ENCODE measurements around the gene ZNF593. TPM values are rescaled to one million over a fixed set of nuclear protein-coding genes. Genes with fewer than 3 reads are reported as not detected.

The ZNF593 gene
- total and polyA plus RNA-seq, 2 experiments from 2014 or later: 26.2 to 108 TPM

DNA sequence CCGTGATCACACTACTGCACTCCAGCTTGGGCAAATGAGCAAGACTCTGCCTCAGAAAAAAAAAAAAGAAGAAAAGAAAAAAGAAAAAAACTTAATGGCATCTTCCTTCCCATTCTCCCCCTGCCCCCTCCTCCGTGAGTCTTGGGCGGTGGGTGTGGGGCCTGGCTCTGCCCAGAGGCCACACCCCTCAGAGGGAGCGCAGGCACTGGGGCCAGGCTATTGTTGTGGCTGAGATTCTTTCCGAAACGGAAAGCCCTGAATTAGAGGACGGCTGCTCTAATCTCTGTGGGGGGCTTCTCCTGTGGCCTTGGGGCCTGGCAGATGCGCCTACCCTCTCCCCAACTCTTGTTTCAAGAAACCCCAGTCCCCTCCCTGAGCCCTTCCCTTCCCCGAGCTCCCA lies 15.0 kb upstream of the ZNF593 start:
- no peaks in the 10 kb centered on the region for H3K36me3 ChIP-seq (ENCODE audit: insufficient read depth)
- H3F3A ChIP-seq (replicated peaks; ENCODE audit: low read depth): peaks cover 7% of the 10 kb centered on the region; the same call in 1 of the 2 replicates
- no peaks in the 10 kb centered on the region for H3K9me3 Mint-ChIP-seq
- peak overlapping the region; percentile 76 for H3K4me3 Mint-ChIP-seq
- H2AFZ ChIP-seq: no peak overlapping the region
- TF ChIP-seq EZH2 (IDR thresholded peaks at IDR 0.05; ENCODE audit: low read depth, unreplicated experiment): no peak
- TF ChIP-seq, protein P1, sequence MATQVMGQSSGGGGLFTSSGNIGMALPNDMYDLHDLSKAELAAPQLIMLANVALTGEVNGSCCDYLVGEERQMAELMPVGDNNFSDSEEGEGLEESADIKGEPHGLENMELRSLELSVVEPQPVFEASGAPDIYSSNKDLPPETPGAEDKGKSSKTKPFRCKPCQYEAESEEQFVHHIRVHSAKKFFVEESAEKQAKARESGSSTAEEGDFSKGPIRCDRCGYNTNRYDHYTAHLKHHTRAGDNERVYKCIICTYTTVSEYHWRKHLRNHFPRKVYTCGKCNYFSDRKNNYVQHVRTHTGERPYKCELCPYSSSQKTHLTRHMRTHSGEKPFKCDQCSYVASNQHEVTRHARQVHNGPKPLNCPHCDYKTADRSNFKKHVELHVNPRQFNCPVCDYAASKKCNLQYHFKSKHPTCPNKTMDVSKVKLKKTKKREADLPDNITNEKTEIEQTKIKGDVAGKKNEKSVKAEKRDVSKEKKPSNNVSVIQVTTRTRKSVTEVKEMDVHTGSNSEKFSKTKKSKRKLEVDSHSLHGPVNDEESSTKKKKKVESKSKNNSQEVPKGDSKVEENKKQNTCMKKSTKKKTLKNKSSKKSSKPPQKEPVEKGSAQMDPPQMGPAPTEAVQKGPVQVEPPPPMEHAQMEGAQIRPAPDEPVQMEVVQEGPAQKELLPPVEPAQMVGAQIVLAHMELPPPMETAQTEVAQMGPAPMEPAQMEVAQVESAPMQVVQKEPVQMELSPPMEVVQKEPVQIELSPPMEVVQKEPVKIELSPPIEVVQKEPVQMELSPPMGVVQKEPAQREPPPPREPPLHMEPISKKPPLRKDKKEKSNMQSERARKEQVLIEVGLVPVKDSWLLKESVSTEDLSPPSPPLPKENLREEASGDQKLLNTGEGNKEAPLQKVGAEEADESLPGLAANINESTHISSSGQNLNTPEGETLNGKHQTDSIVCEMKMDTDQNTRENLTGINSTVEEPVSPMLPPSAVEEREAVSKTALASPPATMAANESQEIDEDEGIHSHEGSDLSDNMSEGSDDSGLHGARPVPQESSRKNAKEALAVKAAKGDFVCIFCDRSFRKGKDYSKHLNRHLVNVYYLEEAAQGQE (IDR thresholded peaks at IDR 0.05; ENCODE audit: unreplicated experiment): no peak
- TF ChIP-seq, protein P2, sequence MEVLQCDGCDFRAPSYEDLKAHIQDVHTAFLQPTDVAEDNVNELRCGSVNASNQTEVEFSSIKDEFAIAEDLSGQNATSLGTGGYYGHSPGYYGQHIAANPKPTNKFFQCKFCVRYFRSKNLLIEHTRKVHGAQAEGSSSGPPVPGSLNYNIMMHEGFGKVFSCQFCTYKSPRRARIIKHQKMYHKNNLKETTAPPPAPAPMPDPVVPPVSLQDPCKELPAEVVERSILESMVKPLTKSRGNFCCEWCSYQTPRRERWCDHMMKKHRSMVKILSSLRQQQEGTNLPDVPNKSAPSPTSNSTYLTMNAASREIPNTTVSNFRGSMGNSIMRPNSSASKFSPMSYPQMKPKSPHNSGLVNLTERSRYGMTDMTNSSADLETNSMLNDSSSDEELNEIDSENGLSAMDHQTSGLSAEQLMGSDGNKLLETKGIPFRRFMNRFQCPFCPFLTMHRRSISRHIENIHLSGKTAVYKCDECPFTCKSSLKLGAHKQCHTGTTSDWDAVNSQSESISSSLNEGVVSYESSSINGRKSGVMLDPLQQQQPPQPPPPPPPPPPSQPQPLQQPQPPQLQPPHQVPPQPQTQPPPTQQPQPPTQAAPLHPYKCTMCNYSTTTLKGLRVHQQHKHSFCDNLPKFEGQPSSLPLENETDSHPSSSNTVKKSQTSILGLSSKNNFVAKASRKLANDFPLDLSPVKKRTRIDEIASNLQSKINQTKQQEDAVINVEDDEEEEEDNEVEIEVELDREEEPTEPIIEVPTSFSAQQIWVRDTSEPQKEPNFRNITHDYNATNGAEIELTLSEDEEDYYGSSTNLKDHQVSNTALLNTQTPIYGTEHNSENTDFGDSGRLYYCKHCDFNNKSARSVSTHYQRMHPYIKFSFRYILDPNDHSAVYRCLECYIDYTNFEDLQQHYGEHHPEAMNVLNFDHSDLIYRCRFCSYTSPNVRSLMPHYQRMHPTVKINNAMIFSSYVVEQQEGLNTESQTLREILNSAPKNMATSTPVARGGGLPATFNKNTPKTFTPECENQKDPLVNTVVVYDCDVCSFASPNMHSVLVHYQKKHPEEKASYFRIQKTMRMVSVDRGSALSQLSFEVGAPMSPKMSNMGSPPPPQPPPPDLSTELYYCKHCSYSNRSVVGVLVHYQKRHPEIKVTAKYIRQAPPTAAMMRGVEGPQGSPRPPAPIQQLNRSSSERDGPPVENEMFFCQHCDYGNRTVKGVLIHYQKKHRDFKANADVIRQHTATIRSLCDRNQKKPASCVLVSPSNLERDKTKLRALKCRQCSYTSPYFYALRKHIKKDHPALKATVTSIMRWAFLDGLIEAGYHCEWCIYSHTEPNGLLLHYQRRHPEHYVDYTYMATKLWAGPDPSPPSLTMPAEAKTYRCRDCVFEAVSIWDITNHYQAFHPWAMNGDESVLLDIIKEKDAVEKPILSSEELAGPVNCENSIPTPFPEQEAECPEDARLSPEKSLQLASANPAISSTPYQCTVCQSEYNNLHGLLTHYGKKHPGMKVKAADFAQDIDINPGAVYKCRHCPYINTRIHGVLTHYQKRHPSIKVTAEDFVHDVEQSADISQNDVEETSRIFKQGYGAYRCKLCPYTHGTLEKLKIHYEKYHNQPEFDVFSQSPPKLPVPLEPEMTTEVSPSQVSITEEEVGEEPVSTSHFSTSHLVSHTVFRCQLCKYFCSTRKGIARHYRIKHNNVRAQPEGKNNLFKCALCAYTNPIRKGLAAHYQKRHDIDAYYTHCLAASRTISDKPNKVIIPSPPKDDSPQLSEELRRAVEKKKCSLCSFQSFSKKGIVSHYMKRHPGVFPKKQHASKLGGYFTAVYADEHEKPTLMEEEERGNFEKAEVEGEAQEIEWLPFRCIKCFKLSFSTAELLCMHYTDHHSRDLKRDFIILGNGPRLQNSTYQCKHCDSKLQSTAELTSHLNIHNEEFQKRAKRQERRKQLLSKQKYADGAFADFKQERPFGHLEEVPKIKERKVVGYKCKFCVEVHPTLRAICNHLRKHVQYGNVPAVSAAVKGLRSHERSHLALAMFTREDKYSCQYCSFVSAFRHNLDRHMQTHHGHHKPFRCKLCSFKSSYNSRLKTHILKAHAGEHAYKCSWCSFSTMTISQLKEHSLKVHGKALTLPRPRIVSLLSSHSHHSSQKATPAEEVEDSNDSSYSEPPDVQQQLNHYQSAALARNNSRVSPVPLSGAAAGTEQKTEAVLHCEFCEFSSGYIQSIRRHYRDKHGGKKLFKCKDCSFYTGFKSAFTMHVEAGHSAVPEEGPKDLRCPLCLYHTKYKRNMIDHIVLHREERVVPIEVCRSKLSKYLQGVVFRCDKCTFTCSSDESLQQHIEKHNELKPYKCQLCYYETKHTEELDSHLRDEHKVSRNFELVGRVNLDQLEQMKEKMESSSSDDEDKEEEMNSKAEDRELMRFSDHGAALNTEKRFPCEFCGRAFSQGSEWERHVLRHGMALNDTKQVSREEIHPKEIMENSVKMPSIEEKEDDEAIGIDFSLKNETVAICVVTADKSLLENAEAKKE (CRISPR knock-in tag; IDR thresholded peaks at IDR 0.05): no peak
- TF ChIP-seq EZH2phosphoT487 (IDR thresholded peaks at IDR 0.05; ENCODE audit: unreplicated experiment): no peak
- TF ChIP-seq CREB1 (CRISPR knock-in tag; IDR thresholded peaks at IDR 0.05; ENCODE audit: low read depth): 0 out of 2 replicates have a peak, but pooled peaks have one; percentile 15
- peak; percentile 38; the same call in 1 of the 2 replicates for TF ChIP-seq POLR2AphosphoS5 (IDR thresholded peaks at IDR 0.05; ENCODE audit: low read depth)
- no peak for TF ChIP-seq ZNF114 (CRISPR knock-in tag; IDR thresholded peaks at IDR 0.05)
- TF ChIP-seq JUNB (IDR thresholded peaks at IDR 0.05; ENCODE audit: unreplicated experiment): no peak
- no peak for TF ChIP-seq ZNF331 (CRISPR knock-in tag; IDR thresholded peaks at IDR 0.05; ENCODE audit: low read depth)
- TF ChIP-seq, protein P3, sequence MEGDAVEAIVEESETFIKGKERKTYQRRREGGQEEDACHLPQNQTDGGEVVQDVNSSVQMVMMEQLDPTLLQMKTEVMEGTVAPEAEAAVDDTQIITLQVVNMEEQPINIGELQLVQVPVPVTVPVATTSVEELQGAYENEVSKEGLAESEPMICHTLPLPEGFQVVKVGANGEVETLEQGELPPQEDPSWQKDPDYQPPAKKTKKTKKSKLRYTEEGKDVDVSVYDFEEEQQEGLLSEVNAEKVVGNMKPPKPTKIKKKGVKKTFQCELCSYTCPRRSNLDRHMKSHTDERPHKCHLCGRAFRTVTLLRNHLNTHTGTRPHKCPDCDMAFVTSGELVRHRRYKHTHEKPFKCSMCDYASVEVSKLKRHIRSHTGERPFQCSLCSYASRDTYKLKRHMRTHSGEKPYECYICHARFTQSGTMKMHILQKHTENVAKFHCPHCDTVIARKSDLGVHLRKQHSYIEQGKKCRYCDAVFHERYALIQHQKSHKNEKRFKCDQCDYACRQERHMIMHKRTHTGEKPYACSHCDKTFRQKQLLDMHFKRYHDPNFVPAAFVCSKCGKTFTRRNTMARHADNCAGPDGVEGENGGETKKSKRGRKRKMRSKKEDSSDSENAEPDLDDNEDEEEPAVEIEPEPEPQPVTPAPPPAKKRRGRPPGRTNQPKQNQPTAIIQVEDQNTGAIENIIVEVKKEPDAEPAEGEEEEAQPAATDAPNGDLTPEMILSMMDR (conservative IDR thresholded peaks at IDR 0.05; ENCODE audit: low read depth in 2 of 2): no peak
- TF ChIP-seq STAT1 (IDR thresholded peaks at IDR 0.05; ENCODE audit: unreplicated experiment): no peak
- no peak for TF ChIP-seq NANOG (IDR thresholded peaks at IDR 0.05; ENCODE audit: borderline replicate concordance)
- TF ChIP-seq, protein P4, sequence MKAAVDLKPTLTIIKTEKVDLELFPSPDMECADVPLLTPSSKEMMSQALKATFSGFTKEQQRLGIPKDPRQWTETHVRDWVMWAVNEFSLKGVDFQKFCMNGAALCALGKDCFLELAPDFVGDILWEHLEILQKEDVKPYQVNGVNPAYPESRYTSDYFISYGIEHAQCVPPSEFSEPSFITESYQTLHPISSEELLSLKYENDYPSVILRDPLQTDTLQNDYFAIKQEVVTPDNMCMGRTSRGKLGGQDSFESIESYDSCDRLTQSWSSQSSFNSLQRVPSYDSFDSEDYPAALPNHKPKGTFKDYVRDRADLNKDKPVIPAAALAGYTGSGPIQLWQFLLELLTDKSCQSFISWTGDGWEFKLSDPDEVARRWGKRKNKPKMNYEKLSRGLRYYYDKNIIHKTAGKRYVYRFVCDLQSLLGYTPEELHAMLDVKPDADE (IDR thresholded peaks at IDR 0.05): no peak
- H3K27ac ChIP-seq (ENCODE audit: low read depth): no peak overlapping the region
- peaks cover 58% of the 10 kb centered on the region for H3K4me1 Mint-ChIP-seq
- peaks cover 98% of the 10 kb centered on the region for H3K27me3 ChIP-seq (ENCODE audit: insufficient read depth)
- H3K36me3 Mint-ChIP-seq (ENCODE audit: low read depth): no peaks in the 10 kb centered on the region
- DNase-seq (ENCODE audit: low spot score): peak; percentile 92
- H3K27ac Mint-ChIP-seq: no peak overlapping the region
- H3K9me2 ChIP-seq (ENCODE audit: insufficient read depth): no peaks in the 10 kb centered on the region
- peak overlapping the region; percentile 58 for H3K4me3 ChIP-seq
- H3K4me1 ChIP-seq (ENCODE audit: insufficient read depth): peaks cover 38% of the 10 kb centered on the region
- H3K79me2 ChIP-seq (replicated peaks; ENCODE audit: insufficient read depth): no peaks in the 10 kb centered on the region
- ATAC-seq: peak; percentile 86
- H4K20me1 ChIP-seq (replicated peaks; ENCODE audit: insufficient read depth): peaks cover 5% of the 10 kb centered on the region; the same call in 1 of the 2 replicates
- peaks cover 70% of the 10 kb centered on the region for H3K27me3 Mint-ChIP-seq (ENCODE audit: insufficient read depth, low read depth, poor library complexity)
- H3K4me2 ChIP-seq: peak overlapping the region; percentile 89
